Measurements from ENCODE around the gene UTP3.
A peak's percentile ranks its signal among the peaks of the same experiment; 100 is the strongest.
"Not testable (repeated sequence)": the region's sequence is repeated elsewhere in the genome, so short reads cannot be mapped to it uniquely, and the experiment has no call there.

Gene UTP3

GRCh38 chr4:70718811-70719604, 30.7 kb downstream of the UTP3 start:
- no peak for DNase-seq (ENCODE audit: low spot score)

- DNase-seq (ENCODE audit: low spot score) = no peak
Observed at GRCh38 chr4:70721747-70722146, 33.4 kb downstream of the UTP3 start, which contains the start of gene RUFY3. Gene RUFY3, plus strand, starts transcription at chr4:70721964. Its CDS starts 610 bp downstream, at chr4:70722574.

GRCh38 chr4:70722199-70722791, 34.0 kb downstream of the UTP3 start:
- no peak for DNase-seq (ENCODE audit: low spot score)

- DNase-seq (ENCODE audit: low spot score) = no peak
Observed at GRCh38 chr4:70724463-70724862, 36.1 kb downstream of the UTP3 start.

GRCh38 chr4:70725633-70726032, 37.3 kb downstream of the UTP3 start:
- no peak for DNase-seq (ENCODE audit: low spot score)

- DNase-seq (ENCODE audit: low spot score) = not testable (repeated sequence)
Observed at GRCh38 chr4:70726515-70726914, 38.2 kb downstream of the UTP3 start.

GRCh38 chr4:70728091-70728490, 39.8 kb downstream of the UTP3 start:
- DNase-seq (ENCODE audit: low spot score) = no peak

GRCh38 chr4:70732878-70733277, 44.5 kb downstream of the UTP3 start:
- DNase-seq (ENCODE audit: low spot score) = not testable (repeated sequence)

- peak; percentile 44 for DNase-seq (ENCODE audit: low spot score)
Observed at GRCh38 chr4:70734168-70734954, 46.0 kb downstream of the UTP3 start.

GRCh38 chr4:70734971-70735370, 46.6 kb downstream of the UTP3 start:
- peak; percentile 9 for DNase-seq (ENCODE audit: low spot score)

GRCh38 chr4:70735915-70736314, 47.6 kb downstream of the UTP3 start:
- DNase-seq (ENCODE audit: low spot score) = peak; percentile 58

- no peak for DNase-seq (ENCODE audit: low spot score)
Observed at GRCh38 chr4:70737006-70737405, 48.7 kb downstream of the UTP3 start.

- DNase-seq (ENCODE audit: low spot score) = no peak
Observed at GRCh38 chr4:70737409-70737808, 49.1 kb downstream of the UTP3 start.

GRCh38 chr4:70739496-70740337, 51.4 kb downstream of the UTP3 start:
- no peak for DNase-seq (ENCODE audit: low spot score)

Measured in LoVo (cell line).